A549 (cell line): ENCODE measurements around the gene RAB11FIP4. TPM values are rescaled to one million over a fixed set of nuclear protein-coding genes. Genes with fewer than 3 reads are reported as not detected.

Experiments used
- ATAC-seq, 2 experiments: fragments of 200-7000 bp in 1 of 2; fragments of >200 bp in 1 of 2; cut with Nextera tagmentation in 1 of 2; cut with Tn5 transposase in 1 of 2; 3 replicates each; pipeline versions ENCODE4 v1.8.0 to v1.9.1; 2018 to 2020; ENCODE audit warnings: mild to moderate bottlenecking in 1 of 2, moderate library complexity in 1 of 2
- CTCF ChIA-PET: fragments of 300-600 bp; sonication (Branson Sonifier 250); formaldehyde crosslinking; extraction: SDS; loops from one replicate; lab custom pipeline; 2021; ENCODE audit warnings: antibody characterized with exemption, inconsistent platforms; lab: Yijun Ruan, JAX
- POLR2A ChIA-PET: fragments of 350-600 bp; formaldehyde crosslinking; extraction: SDS; loops from one replicate; lab custom pipeline; 2021; ENCODE audit warnings: antibody characterized with exemption, inconsistent platforms; lab: Yijun Ruan, JAX
- DNase-seq, 2 experiments: peaks; one replicate each; pipeline versions ENCODE4 v3.0.0 to v3.0.0-alpha.2; 2011 to 2016; ENCODE audit warnings: low read depth in 1 of 2, low spot score in 1 of 2
- FAIRE-seq: peaks from 2 replicates; lab custom pipeline; 2011; peaks lifted over from hg19 to GRCh38; lab: Jason Lieb, UNC
- H3K27ac ChIP-seq, 2 experiments: fragments of >200 bp; sonication (Bioruptor Twin); formaldehyde crosslinking; 3 replicates each; pipeline ENCODE4 v1.5.1; 2016 to 2017
- H3K4me1 ChIP-seq: fragments of >200 bp; sonication (Bioruptor Twin); formaldehyde crosslinking; 3 replicates; pipeline ENCODE4 v1.6.1; 2016
- H3K4me2 ChIP-seq: fragments of >200 bp; sonication (Bioruptor Twin); formaldehyde crosslinking; 3 replicates; pipeline ENCODE4 v1.6.1; 2016
- H3K4me3 ChIP-seq: fragments of >200 bp; sonication (Bioruptor Twin); formaldehyde crosslinking; 3 replicates; pipeline ENCODE4 v1.5.1; 2016
- H3K9me3 ChIP-seq: fragments of >200 bp; sonication (Bioruptor Twin); formaldehyde crosslinking; 3 replicates; pipeline ENCODE4 v1.6.1; 2016
- CBX2 ChIP-seq: fragments of 200-600 bp; sonication (generic); IDR thresholded peaks from 2 replicates; pipeline ENCODE4 v1.6.1; 2016; ENCODE audit warnings: low read depth, mild to moderate bottlenecking, borderline replicate concordance
- CBX8 ChIP-seq: fragments of 200-600 bp; sonication (generic); IDR thresholded peaks from 2 replicates; pipeline ENCODE4 v1.6.1; 2016
- CEBPB ChIP-seq, 2 experiments: fragments of >200 bp in 1 of 2; sonication (Bioruptor Twin) in 1 of 2; formaldehyde crosslinking in 1 of 2; IDR thresholded peaks; 2 replicates each; pipeline ENCODE4 v1.6.1; 2012 to 2016
- EHF ChIP-seq: fragments of 250-450 bp; sonication (Bioruptor Pico); IDR thresholded peaks from 2 replicates; pipeline ENCODE4 v1.5.0; 2020; ENCODE audit warnings: mild to moderate bottlenecking
- FOSL2 ChIP-seq, 2 experiments: fragments of 450-650 bp in 1 of 2; fragments of >200 bp in 1 of 2; sonication (Bioruptor Twin) in 1 of 2; formaldehyde crosslinking; IDR thresholded peaks; 2 replicates each; pipeline versions ENCODE4 v1.5.0 to v1.6.1; 2016 to 2020; ENCODE audit warnings: mild to moderate bottlenecking in 1 of 2, moderate library complexity in 1 of 2
- FOXS1 ChIP-seq: fragments of 250-450 bp; sonication (Bioruptor Pico); IDR thresholded peaks from 2 replicates; pipeline ENCODE4 v1.5.0; 2020; ENCODE audit warnings: mild to moderate bottlenecking, moderate library complexity
- GATA3 ChIP-seq: IDR thresholded peaks from 2 replicates; pipeline ENCODE4 v1.6.1; 2012; ENCODE audit warnings: borderline replicate concordance
- HOXA7 ChIP-seq: fragments of 250-450 bp; sonication (Bioruptor Pico); IDR thresholded peaks from 2 replicates; pipeline ENCODE4 v1.5.0; 2020; ENCODE audit warnings: mild to moderate bottlenecking, moderate library complexity
- KDM1A ChIP-seq: fragments of 200-600 bp; sonication (generic); IDR thresholded peaks from 2 replicates; pipeline ENCODE4 v1.6.1; 2016; ENCODE audit warnings: low read depth, mild to moderate bottlenecking
- KDM5A ChIP-seq: fragments of 200-600 bp; sonication (generic); IDR thresholded peaks from 2 replicates; pipeline ENCODE4 v1.6.1; 2016; ENCODE audit warnings: antibody characterized with exemption, mild to moderate bottlenecking
- MAFK ChIP-seq: fragments of 450-650 bp; IDR thresholded peaks from 2 replicates; pipeline ENCODE4 v1.6.1; 2014; ENCODE audit not compliant: partially characterized antibody
- NR3C1 ChIP-seq: fragments of >200 bp; sonication (Bioruptor Twin); formaldehyde crosslinking; IDR thresholded peaks from 3 replicates; pipeline ENCODE4 v1.6.1; 2017
- POLR2A ChIP-seq: IDR thresholded peaks from 2 replicates; pipeline ENCODE4 v1.6.1; 2012; ENCODE audit warnings: mild to moderate bottlenecking, low read length
- RAD21 ChIP-seq, 2 experiments: fragments of >200 bp in 1 of 2; sonication (Bioruptor Twin) in 1 of 2; formaldehyde crosslinking in 1 of 2; IDR thresholded peaks in 1 of 2; conservative IDR thresholded peaks in 1 of 2; 2 replicates in 1 of 2; 3 replicates in 1 of 2; pipeline ENCODE4 v1.6.1; 2012 to 2018; ENCODE audit warnings: inconsistent platforms in 1 of 2
- RCOR1 ChIP-seq: fragments of 150-350 bp; IDR thresholded peaks from 2 replicates; pipeline ENCODE4 v1.6.1; 2014; ENCODE audit warnings: antibody characterized with exemption, low read length, low read depth
- RFX5 ChIP-seq: fragments of 450-650 bp; IDR thresholded peaks from 2 replicates; pipeline ENCODE4 v1.7.1; 2014; ENCODE audit warnings: antibody characterized with exemption, mild to moderate bottlenecking, moderate library complexity
- RNF2 ChIP-seq: fragments of 200-600 bp; sonication (generic); IDR thresholded peaks from 2 replicates; pipeline ENCODE4 v1.6.1; 2016; ENCODE audit warnings: low read depth, mild to moderate bottlenecking, antibody characterized with exemption, moderate library complexity, borderline replicate concordance
- SREBF2 ChIP-seq: fragments of 450-650 bp; IDR thresholded peaks from 2 replicates; pipeline ENCODE4 v1.6.1; 2014; ENCODE audit warnings: mild to moderate bottlenecking, moderate library complexity
- ZC3H11A ChIP-seq: fragments of 450-650 bp; IDR thresholded peaks from 2 replicates; pipeline ENCODE4 v1.6.1; 2014; ENCODE audit warnings: antibody characterized with exemption, mild to moderate bottlenecking
- ZSCAN20 ChIP-seq: fragments of 250-450 bp; sonication (Bioruptor Pico); IDR thresholded peaks from 2 replicates; pipeline ENCODE4 v1.8.0; 2022; ENCODE audit warnings: mild to moderate bottlenecking, moderate library complexity
- WGBS: methylation state at CpG from one replicate; pipeline ENCODE4 v1.1.6; 2017; ENCODE audit errors: missing lambda C conversion rate; 5-methylcytosine and 5-hydroxymethylcytosine counted together
- polyA plus RNA-seq, 4 experiments: library from polyadenylated mRNA; depleted of rRNA in 3 of 4; stranded (reverse); fragments of >200 nt; fragmentation: RNase III in 1 of 4; extraction: RNeasy Plus Mini Kit Qiagen cat#74134 plus additional on column Dnase treatment in 1 of 4; gene quantifications; 2 replicates in 3 of 4; 3 replicates in 1 of 4; pipeline ENCODE4 v1.2.3, GENCODE V29; 2011 to 2017
- TF ChIP-seq, protein P1 (sequence below): fragments of 250-450 bp; sonication (Bioruptor Pico); IDR thresholded peaks from 2 replicates; pipeline ENCODE4 v1.5.0; 2020; ENCODE audit warnings: low read depth, mild to moderate bottlenecking, moderate library complexity
- TF ChIP-seq, protein P2 (sequence below): fragments of 150-350 bp; IDR thresholded peaks from 2 replicates; pipeline ENCODE4 v1.6.1; 2014; ENCODE audit warnings: low read depth, mild to moderate bottlenecking, low read length

RAB11FIP4 gene
- polyA plus RNA-seq, 2 of the 4 experiments (the other 2 are of a cell fraction): 1.9 to 3.5 TPM

DNA sequence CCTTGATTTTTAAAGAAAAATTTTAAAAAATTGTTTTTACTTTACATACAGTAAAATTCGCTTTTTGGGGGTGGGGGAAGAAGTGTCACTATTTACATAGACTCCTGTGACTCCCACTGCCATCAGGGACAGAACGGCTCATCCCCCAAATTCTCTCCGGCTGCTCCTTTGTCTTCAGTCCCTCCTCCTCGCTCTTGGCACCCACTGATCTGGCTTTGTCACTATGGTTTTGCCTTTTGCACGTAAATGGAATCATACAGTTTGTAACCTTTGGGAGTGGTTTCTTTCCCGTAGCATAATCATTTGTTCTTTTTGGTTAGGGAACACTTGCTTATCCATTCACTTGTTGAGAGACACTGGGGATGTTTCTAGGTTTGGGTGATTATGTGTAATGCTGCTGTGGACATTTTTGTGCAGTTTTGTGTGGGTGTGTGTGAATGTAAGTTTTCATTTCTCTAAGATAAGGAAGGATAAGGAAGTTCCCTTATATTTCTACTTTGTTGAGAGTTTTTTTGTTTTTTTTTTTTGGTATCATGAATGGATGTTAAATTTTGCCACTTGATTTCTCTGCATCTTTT is 27.4 kb downstream of the RAB11FIP4 start:
- H3K9me3 ChIP-seq: 0 out of 3 replicates have a peak, but pooled peaks cover 3% of the 10 kb centered on the region
- FAIRE-seq (no peak), ATAC-seq (no peak), DNase-seq (no peak)
- POLR2A ChIA-PET: no interaction called here
- no peak overlapping the region for H3K4me2 ChIP-seq
- no peak overlapping the region for H3K27ac ChIP-seq
- WGBS: 38% methylated on average over 6 of the region's 6 CpGs
- H3K4me3 ChIP-seq: no peak overlapping the region
- CTCF ChIA-PET: interaction anchor here (1.1 to 5.9 kb wide), 3 partner anchors 18 to 424 kb away, joined by 3 to 24 read pairs (median 5); no protein-coding TSS in a partner anchor
- no peaks in the 10 kb centered on the region; the same call in 2 of the 3 replicates for H3K4me1 ChIP-seq
- no peak for TF ChIP-seq KDM1A
- TF ChIP-seq, protein P1, sequence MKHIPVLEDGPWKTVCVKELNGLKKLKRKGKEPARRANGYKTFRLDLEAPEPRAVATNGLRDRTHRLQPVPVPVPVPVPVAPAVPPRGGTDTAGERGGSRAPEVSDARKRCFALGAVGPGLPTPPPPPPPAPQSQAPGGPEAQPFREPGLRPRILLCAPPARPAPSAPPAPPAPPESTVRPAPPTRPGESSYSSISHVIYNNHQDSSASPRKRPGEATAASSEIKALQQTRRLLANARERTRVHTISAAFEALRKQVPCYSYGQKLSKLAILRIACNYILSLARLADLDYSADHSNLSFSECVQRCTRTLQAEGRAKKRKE (CRISPR knock-in tag): no peak
- no peak for TF ChIP-seq FOXS1 (CRISPR knock-in tag)
- no peak for TF ChIP-seq EHF (CRISPR knock-in tag)
- TF ChIP-seq RFX5: no peak
- TF ChIP-seq POLR2A: no peak
- TF ChIP-seq, protein P2, sequence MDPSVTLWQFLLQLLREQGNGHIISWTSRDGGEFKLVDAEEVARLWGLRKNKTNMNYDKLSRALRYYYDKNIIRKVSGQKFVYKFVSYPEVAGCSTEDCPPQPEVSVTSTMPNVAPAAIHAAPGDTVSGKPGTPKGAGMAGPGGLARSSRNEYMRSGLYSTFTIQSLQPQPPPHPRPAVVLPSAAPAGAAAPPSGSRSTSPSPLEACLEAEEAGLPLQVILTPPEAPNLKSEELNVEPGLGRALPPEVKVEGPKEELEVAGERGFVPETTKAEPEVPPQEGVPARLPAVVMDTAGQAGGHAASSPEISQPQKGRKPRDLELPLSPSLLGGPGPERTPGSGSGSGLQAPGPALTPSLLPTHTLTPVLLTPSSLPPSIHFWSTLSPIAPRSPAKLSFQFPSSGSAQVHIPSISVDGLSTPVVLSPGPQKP: no peak
- no peak for TF ChIP-seq CEBPB (IDR thresholded peaks at IDR 0.05)
- TF ChIP-seq CBX8: no peak
- TF ChIP-seq HOXA7: no peak
- no peak for TF ChIP-seq GATA3
- TF ChIP-seq SREBF2: no peak
- no peak for TF ChIP-seq NR3C1

DNA sequence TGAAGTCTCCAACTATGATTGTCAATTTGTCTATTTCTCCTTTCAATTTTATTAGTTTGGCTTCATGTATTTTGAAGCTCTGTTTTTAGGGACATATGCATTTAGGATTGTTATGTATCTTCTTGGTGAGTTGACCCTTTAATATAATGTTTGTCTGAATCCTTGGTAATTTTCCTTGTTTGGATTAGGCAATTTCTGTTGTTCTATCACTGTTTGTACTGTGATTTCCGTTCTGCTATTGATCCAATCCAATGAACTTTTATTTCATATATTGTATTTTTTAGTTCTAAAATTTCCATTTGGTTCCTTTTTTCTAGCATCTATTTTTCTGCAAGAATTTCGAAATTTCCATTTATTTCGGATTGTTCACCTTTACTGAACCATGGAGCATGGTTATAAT is 31.0 kb downstream of the RAB11FIP4 start:
- 14% methylated on average over 3 of the region's 3 CpGs for WGBS
- Histone ChIP-seq H3K4me2 (no peak overlapping the region), H3K9me3 (0 out of 3 replicates have a peak, but pooled peaks cover 3% of the 10 kb centered on the region), H3K4me1 (no peaks in the 10 kb centered on the region; the same call in 2 of the 3 replicates), H3K4me3 (no peak overlapping the region), H3K27ac (no peak overlapping the region)
- no peak for ATAC-seq
- FAIRE-seq: no peak
- ChIA-PET POLR2A (no interaction called here), CTCF (interaction anchor here (0.7 to 2.4 kb wide), 5 partner anchors 10 to 103 kb away, joined by 3 to 18 read pairs (median 4); no protein-coding TSS in a partner anchor)
- no peak for DNase-seq
- TF ChIP-seq MAFK: no peak

DNA sequence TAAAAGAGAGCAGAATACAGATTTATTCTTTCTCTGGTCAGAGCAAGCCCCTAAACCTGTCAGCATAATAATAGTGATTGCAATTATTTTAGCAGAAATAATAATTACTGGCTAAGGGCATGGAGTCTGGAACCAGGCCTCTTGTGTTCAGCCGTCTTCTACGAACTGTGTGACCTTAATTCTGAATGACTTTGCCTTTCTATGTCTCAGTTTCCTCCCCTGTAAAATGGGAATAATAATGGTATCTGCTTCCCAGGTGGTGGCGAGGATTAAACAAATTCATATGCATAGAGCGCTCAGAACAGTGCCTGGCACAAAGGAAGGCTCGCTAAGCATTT is 33.4 kb downstream of the RAB11FIP4 start:
- 0 out of 3 replicates have a peak, but pooled peaks cover 3% of the 10 kb centered on the region for H3K9me3 ChIP-seq
- 69% methylated on average over 5 of the region's 5 CpGs for WGBS
- FAIRE-seq: no peak
- CTCF ChIA-PET: interaction anchor here (0.8 to 4.9 kb wide), 7 partner anchors 10 to 418 kb away, joined by 3 to 37 read pairs (median 5); no protein-coding TSS in a partner anchor
- POLR2A ChIA-PET: no interaction called here
- H3K27ac ChIP-seq: no peak overlapping the region
- no peak for ATAC-seq
- no peak overlapping the region for H3K4me2 ChIP-seq
- H3K4me3 ChIP-seq: no peak overlapping the region
- no peak for DNase-seq
- TF ChIP-seq CBX2 (no peak), FOSL2 (IDR thresholded peaks at IDR 0.05) (no peak), FOSL2 (CRISPR knock-in tag; IDR thresholded peaks at IDR 0.05) (no peak), RAD21 (conservative IDR thresholded peaks at IDR 0.05 in 1 of 2, IDR thresholded peaks at IDR 0.05 in 1 of 2) (no peak), RNF2 (no peak), ZC3H11A (no peak), NR3C1 (no peak), ZSCAN20 (no peak), KDM5A (no peak), HOXA7 (no peak), RCOR1 (no peak)
- TF ChIP-seq, all 56 proteins: peak for 0
- H3K4me1 ChIP-seq: no peaks in the 10 kb centered on the region
